D341Med (cell line): ENCODE measurements around the gene GKN2.

ENCODE experiments used
- DNase-seq: peaks from one replicate; pipeline ENCODE4 v3.0.0; 2012; ENCODE audit warnings: low spot score

The GKN2 gene

DNA sequence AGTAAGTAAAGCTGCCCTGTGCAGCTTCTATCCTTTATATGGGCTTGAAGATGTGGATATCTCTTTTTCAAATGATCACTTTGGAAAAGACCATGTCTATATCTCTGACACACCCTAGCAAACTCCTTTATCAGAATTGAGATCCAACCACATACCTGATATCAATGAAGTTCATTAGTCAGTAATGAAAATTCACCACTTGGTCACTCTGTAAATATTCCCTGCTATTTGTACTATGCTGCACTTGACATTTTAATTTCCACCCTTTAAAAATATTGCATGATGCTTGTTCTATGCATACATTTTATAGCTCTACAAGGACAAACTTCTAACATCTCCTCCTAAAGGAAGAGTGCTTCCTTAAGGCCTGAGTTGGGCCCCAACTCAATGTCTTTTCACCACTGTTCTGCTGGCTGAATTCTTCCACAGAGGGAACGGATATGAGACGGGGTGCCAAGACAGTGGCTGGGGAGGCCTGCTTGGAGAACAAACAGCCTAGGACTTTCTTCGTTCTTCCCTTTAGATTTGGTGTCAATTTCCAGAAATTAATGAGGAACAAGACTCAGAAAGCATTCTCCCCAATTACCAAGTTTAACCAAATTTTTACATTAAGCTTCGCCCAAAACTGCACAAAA lies at the start of gene GKN2:
TSS of gene GKN2 (minus strand) at position 7 of the 635 bp plus-strand sequence. CDS start 32 bp downstream, outside the sequence.
- no peak for DNase-seq

DNA sequence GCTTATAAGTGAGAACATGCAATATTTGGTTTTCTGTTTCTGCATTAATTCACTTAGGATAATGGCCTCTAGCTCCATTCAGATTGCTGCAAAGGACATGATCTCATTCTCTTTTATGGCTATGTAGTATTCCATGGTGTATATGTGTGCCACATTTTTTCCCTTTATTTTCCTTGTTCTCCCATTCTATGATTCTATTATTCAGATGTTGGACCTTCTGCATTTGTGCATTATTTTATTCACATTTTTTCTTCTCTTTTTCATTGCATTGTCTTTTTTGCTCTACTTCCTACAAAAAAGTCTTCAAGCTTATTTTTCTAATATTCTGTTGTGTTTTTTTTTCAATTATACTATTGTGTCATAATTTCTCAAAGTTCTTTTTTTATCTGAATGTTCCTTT lies 49.2 kb upstream of the GKN2 start:
- no peak for DNase-seq

GRCh38 chr2:68997401-68997800 lies 44.7 kb upstream of the GKN2 start:
- no peak for DNase-seq

DNA sequence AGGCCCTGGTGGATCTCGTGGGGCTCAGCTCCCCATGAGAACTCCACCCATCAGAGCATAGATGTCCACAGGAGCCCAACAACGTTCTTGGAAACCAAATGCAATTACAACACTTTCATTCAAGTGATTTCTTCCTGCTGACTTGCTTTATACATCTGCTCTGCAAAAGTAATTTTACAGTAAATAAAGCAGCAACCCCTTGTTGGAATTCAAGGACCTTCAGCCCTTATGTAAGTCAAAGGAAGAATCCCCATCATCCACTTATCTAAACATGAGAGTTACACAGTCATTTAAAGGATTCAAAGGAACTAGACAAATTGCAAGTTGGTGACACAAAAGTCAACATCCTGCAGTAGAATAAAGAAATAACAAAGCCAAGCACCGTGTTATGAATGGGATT lies 43.2 kb upstream of the GKN2 start:
- no peak for DNase-seq

GRCh38 chr2:68994864-68995263 lies 42.2 kb upstream of the GKN2 start:
- no peak for DNase-seq

GRCh38 chr2:68993660-68994059 lies 41.0 kb upstream of the GKN2 start:
- no peak for DNase-seq

- DNase-seq = no peak
Observed at GRCh38 chr2:68992933-68993332, 40.2 kb upstream of the GKN2 start.

DNA sequence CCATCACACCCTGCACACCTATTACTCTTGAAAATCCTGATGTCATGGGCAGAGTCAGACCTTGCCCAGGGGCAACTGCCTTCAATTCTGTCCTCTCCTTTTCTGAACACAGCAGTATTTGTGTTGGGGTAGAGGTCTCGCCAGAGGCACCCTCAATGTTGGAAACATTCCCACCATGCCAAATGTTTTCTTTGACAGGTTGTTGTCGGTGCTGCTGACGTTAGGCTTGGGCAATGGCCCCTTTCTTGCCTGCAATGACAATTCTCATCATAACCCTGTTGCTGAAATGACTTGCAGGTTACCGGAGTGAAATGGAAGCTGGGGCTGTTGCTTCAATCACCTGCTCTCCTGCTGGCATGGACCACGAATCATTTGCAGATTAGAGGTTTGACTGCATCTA lies 39.6 kb upstream of the GKN2 start:
- no peak for DNase-seq

GRCh38 chr2:68989035-68989434 lies 36.3 kb upstream of the GKN2 start:
- no peak for DNase-seq

- DNase-seq = no peak
Observed at GRCh38 chr2:68987021-68987503, 34.4 kb upstream of the GKN2 start.

DNA sequence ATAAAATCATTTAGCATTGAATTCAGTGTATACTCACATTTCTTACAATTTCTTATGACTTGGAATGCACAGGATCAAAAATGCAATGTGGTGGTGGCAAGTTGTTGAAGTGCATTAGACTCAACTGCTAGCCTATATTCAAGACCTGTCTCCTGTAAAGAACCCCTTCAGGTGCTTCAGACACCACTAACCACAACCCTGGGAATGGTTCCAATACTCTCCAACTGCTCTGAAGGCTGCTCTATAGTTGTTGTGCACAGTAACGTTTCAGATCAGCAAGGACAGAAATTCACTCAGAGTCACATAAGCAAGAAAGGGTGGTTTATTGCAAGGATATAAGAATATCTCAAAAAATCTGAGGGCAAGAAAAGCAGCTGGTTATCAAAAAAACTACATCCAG lies 28.3 kb upstream of the GKN2 start:
- no peak for DNase-seq

- DNase-seq = no peak
Observed at GRCh38 chr2:68978098-68978497, 25.4 kb upstream of the GKN2 start.

GRCh38 chr2:68977453-68977852 lies 24.8 kb upstream of the GKN2 start:
- DNase-seq = no peak

- no peak for DNase-seq
Observed at GRCh38 chr2:68975844-68976243, 23.2 kb upstream of the GKN2 start.

DNA sequence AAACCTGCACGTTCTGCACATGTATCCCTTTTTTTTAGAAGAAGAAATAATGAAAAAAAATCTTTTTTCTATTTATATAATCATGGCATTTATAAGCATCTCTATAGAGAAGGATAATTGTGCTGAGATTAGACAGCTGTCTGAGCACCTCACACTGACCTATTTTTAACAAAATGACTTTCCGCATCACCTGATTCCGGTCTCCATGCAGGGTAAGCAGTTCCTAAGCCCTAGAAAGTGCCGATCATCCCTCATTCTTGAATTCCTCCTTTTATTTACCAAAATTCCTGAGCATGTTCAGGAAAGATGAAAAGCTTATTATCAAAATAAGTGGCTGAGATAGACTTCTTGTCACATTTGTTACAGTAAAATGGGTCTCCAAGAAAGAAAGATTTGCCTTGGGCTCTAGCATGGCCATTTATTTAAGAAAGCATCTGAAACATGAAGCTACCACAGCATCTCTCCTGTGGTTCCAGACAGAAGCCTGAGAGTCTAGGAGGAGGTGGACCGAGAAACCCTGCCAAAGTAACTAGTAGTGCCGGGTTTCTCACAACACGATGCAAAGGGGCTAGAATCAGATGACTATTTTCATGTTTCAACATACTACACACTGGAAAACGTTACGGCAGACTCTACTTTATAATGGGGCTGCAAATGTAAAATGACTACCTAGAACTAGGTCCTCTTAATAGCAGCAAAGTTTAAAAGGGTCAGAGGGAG lies 22.4 kb upstream of the GKN2 start:
- no peak for DNase-seq

GRCh38 chr2:68974251-68974650 lies 21.6 kb upstream of the GKN2 start, which contains the start of gene GKN1:
Gene GKN1, plus strand, starts transcription at chr2:68974636. Its CDS starts 42 bp downstream, at chr2:68974678.
- no peak for DNase-seq

DNA sequence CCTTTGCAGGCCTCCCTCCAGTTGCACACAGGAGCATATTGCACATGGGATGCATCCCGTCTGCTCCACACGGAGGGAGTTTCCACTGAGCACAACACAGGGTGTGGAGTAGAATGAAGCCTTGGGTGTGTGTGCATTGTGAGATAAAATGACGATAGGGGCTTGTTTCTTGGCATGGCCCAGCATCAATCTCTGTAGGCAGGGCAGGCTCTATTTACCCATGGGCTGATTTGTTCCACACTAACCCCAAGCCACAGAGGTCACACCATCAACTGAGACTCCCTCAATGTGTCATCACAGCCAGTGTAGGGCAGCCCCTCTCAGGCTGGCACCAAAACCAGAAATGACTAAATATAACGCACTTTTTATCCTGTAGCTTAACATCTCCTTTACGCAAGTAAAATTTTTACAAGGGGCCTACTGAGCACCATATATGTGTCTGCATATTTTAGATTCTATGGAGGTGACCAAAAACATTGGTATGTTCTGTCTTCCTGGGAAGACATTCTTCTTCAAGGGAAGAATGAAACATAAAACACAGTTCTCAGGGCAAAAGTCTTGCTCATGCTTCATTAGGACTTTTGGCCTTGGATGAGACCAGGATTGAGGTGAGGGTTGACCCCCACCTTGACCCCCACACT lies 19.0 kb upstream of the GKN2 start:
- no peak for DNase-seq

DNA sequence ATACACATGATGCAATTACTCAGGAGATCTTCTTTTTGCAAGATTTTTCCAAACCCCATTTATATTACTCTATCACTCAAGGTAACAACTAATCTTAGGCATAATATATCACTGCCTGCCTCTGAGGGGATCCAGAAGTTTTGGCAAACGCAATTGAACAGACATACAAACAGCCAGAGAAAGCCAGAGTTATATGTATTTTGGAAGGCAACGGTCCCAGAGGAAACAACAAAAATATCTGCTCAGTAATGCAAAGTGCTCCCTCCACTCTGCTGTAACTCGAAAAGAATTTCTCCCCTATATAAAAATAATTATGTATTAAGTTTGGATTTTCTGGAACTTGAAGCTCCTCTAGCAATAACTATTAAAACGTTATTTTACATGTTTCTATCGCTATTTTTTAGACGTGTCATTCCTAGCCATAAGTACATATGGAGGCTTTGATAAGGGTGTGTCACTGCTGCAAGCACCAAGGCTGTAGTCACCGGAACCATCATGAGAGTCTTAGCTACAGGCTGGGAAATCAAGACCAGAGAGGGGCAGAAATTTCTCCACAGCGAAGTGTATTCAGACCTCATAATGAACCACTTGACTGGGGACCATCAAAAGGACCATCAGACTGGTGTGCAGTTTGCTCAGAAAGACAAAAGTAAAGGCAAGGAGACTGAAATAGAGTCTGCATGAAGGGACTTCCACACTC lies 18.0 kb upstream of the GKN2 start:
- DNase-seq = no peak

DNA sequence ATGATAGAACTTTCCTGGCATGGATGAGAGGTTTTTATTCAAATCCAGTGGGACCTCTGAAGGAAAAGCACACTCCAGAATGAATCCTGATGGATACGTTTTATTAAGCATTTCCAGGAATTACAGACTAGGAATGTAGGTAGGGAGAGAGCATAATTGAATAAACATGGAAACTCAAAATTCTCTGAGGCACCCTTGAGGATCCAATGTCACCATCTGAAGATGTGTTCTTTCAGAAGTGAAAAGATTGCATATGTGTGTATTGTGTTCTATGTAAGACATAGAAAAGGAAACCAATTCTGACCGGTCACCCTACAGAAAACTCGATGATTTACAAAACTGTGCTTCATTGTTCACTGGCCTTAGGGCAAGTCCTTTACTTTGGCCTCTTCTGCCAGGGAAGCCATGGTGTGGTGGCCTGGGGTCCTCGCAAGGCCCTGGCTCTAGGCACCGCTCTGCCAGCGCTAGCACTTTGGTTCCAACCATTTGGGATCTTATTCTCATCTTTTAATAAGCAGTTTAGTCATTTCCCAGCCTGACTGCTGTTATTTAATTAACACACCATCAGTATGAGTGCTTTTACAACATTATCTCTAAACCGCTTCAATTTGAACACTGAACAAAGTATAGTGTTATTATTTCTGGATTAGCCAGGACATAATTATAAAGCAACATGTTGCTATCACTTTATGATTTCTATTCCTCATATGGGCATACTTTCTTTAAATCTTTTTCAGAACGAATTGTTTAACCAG lies 17.2 kb upstream of the GKN2 start:
- DNase-seq = no peak

GRCh38 chr2:68968221-68968620 lies 15.5 kb upstream of the GKN2 start:
- no peak for DNase-seq

DNA sequence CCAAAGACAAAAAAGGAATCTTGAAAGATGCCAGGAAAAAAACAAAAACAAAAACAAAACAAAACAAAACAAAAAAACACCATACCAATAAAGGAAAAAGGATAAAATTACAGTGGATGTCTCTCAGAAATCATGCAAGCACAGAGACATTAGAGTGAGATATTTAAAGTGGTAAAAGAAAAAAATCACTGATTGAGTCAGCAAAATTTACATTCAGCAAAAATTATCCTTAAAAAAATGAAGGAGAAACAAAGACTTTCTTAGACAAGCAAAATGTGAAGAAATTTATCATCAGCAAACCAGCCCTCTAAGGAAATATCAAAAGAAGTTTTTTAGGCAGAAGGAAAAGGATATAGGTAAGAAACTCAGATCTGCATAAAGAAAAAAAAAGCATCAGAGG lies 11.6 kb upstream of the GKN2 start:
- no peak for DNase-seq

- DNase-seq = no peak
Observed at GRCh38 chr2:68961380-68961779, 8.7 kb upstream of the GKN2 start.
